Thoracic aorta (tissue), 2 donors: Measurements from ENCODE around the gene HOXD11. TPM values are rescaled to one million over a fixed set of nuclear protein-coding genes. Genes with fewer than 3 reads are reported as not detected.

Experiments used
- ATAC-seq: fragments of 150-250 bp; one replicate; pipeline ENCODE4 v1.8.0; 2017; ENCODE audit warnings: low read depth; ENCODE audit not compliant: insufficient number of reproducible peaks, low FRiP score
- DNase-seq: peaks from one replicate; pipeline ENCODE4 v3.0.0-alpha.2; 2020; ENCODE audit warnings: low spot score
- H3K27ac ChIP-seq, 2 donors: fragments of 200-600 bp; sonication (generic); 1 replicate in 1 of 2; 2 replicates in 1 of 2; pipeline ENCODE4 v1.5.1; 2016; ENCODE audit warnings: mild to moderate bottlenecking in 2 of 2, moderate library complexity in 2 of 2
- H3K27me3 ChIP-seq: fragments of 200-600 bp; sonication (generic); replicated peaks from 2 replicates; pipeline ENCODE4 v1.6.0; 2016; ENCODE audit warnings: mild to moderate bottlenecking; ENCODE audit not compliant: insufficient read depth
- H3K36me3 ChIP-seq: fragments of 200-600 bp; sonication (generic); one replicate; pipeline ENCODE4 v1.5.1; 2016
- H3K4me1 ChIP-seq, 2 donors: fragments of 200-600 bp; sonication (generic); 1 replicate in 1 of 2; 2 replicates in 1 of 2; pipeline versions ENCODE4 v1.5.1 to v1.6.0; 2016; ENCODE audit warnings: low read depth in 2 of 2, mild to moderate bottlenecking in 1 of 2; ENCODE audit not compliant: control insufficient read depth in 1 of 2
- H3K4me3 ChIP-seq: fragments of 200-600 bp; sonication (generic); 2 replicates; pipeline ENCODE4 v1.5.1; 2016; ENCODE audit warnings: mild to moderate bottlenecking
- H3K9me3 ChIP-seq: fragments of 200-600 bp; sonication (generic); 2 replicates; pipeline ENCODE4 v1.5.1; 2016
- CTCF ChIP-seq: fragments of 200-600 bp; sonication (generic); IDR thresholded peaks from one replicate; pipeline ENCODE4 v1.5.1; 2019; ENCODE audit warnings: antibody characterized with exemption
- total RNA-seq, 2 donors: library from RNA; depleted of rRNA; stranded (reverse); fragments of >200 nt; gene quantifications; one replicate each; pipeline versions ENCODE4 v1.1.0 to v1.2.3, GENCODE V29; 2016

HOXD11 gene
- total RNA-seq, 2 donors from 2014 or later, result not detected

DNA sequence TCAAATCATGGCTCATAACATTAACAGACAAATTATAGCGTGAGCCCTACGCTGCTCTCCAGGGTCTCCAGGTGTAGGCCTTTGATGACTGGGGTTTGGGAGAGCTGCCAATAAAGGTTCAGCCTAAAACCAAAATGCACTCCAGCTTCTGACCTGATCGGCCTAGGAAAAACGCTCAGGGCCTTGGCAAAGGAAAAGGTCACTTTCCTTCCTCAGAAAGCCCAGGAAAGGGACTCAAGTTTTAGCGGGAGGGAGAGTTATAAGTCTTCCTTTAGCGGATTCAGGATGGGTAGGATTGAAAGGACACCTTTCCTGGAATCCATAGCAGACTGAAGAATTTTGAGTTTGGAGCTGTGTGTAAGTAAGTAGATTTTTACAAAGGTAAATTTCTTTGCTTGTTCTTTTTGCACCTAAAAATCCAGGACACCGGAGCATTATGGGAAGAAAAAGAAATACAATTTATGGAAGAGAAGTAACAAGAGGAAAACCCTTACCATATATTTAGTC, 32.1 kb upstream of the HOXD11 start:
- Histone ChIP-seq H3K27ac (no peak overlapping the region), H3K27me3 (peaks cover 69% of the 10 kb centered on the region), H3K4me3 (no peak overlapping the region), H3K9me3 (no peaks in the 10 kb centered on the region), H3K4me1 (peaks cover 0 to 11% of the 10 kb centered on the region in 2 donors), H3K36me3 (no peaks in the 10 kb centered on the region)
- no peak for TF ChIP-seq CTCF
- DNase-seq (no peak), ATAC-seq (no peak)

DNA sequence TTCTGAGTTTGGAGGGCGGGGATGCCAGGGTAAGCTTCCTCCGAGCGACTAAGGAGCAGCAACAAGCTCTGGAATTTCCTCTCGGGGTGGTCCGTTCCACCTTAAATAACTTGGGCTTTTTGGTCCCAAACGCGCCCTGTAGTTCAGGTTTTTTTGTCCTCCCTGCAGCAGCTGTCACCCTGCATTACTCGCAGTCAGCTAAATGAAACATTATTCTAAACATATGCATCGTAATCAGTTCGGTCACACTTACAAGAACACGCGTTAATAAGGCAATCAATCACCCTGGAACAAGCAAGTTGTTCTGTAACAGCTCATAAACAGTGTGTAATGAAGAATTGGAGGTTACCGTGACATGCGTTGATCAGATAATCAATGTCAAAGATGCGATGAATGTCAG, 31.6 kb upstream of the HOXD11 start:
- TF ChIP-seq CTCF, result no peak
- H3K4me3 ChIP-seq, result no peak overlapping the region

DNA sequence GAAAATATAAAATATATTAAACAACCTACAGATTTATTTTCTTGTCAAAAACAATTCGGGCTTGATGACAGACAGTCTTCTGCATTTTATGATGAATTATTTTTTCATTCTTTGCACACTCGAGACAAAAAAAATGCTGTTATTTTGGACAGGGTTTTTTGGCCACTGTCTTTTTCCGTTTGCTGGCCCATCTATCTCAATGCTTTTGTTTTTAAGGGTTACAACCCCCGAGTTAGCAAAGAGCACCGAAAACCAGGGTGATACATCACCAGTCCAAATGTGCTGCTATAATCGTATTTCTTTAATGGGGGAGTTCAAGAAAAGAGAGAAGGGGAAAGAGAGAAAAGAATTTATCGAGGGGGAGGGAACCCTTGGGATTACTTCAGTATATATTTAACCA, 31.0 kb upstream of the HOXD11 start:
- peaks cover 69% of the 10 kb centered on the region for H3K27me3 ChIP-seq

More for the DNA sequence above, 31.6 kb upstream of the HOXD11 start:
- Histone ChIP-seq H3K9me3 (no peaks in the 10 kb centered on the region), H3K27me3 (peaks cover 69% of the 10 kb centered on the region), H3K36me3 (no peaks in the 10 kb centered on the region), H3K27ac (no peak overlapping the region), H3K4me1 (peaks cover 0 to 15% of the 10 kb centered on the region in 2 donors)
- no peak for DNase-seq
- ATAC-seq, result no peak

DNA sequence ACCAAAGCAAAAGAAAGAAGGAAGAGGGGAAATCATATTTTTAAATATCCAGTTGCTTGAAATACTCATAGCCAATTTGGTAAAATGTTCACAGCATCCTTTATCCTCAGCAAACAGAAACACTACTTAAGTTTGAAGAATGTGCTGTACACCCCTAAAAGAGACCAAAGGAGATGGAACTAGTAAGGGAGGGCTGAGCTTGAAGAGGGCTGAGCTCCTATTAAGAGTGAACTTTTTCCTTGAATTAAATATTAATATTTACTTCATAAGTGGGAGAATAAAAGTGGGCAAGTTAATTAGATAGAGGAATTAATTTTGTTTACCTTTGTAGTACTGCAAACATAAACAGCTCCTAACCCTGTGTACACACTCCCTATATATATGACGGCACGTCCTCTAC, 30.3 kb upstream of the HOXD11 start:
- no peak for TF ChIP-seq CTCF
- peaks cover 75% of the 10 kb centered on the region for H3K27me3 ChIP-seq
- ATAC-seq, result no peak

More for the DNA sequence above, 31.0 kb upstream of the HOXD11 start:
- no peaks in the 10 kb centered on the region for H3K9me3 ChIP-seq
- TF ChIP-seq CTCF, result no peak
- no peaks in the 10 kb centered on the region for H3K36me3 ChIP-seq
- H3K27ac ChIP-seq, result no peak overlapping the region
- DNase-seq (no peak), ATAC-seq (no peak)
- peaks cover 0 to 19% of the 10 kb centered on the region in 2 donors for H3K4me1 ChIP-seq
- no peak overlapping the region for H3K4me3 ChIP-seq

DNA sequence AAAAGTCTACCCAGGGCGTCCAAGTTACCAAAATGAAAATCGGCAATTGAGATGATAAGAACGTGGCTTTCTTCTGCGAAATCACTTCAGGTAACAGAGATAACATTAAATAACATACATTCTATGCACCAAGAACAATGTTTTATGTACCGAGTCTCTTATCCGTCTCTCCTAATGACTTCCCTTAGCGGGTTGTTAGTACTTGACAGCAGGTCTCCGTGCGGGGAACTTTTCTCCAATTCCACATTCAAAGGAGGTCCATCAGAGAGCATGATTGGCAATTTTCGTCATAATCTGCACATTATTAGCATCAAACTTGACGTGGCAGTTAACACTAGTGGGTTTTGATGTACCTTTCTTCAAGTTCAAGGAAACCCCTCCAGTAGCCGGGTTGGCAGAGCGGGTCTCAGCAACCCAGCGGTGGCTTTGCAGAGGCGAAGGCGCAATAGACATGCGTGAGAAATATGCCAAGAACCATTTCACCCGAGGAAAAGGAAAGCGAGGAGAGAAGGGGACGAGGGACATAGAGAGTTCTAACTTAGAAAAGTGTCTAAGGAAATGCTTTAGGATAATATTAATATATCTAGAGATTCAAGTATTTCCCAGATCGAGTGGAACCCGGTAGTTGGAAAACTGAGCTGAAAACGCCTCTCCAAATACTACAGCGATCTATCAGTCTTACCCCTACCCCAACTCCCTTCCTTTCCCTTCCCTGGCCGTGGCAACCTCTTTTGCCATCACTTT, 28.4 kb upstream of the HOXD11 start:
- TF ChIP-seq CTCF, result no peak
- Histone ChIP-seq H3K4me3 (no peak overlapping the region), H3K9me3 (no peaks in the 10 kb centered on the region), H3K4me1 (peaks cover 0 to 19% of the 10 kb centered on the region in 2 donors), H3K27me3 (peaks cover 77% of the 10 kb centered on the region), H3K36me3 (no peaks in the 10 kb centered on the region), H3K27ac (no peak overlapping the region)
- DNase-seq, result no peak
- ATAC-seq, result no peak

More for the DNA sequence above, 30.3 kb upstream of the HOXD11 start:
- no peak for DNase-seq
- H3K4me3 ChIP-seq, result no peak overlapping the region
- H3K4me1 ChIP-seq, result peaks cover 0 to 19% of the 10 kb centered on the region in 2 donors
- H3K27ac ChIP-seq, result no peak overlapping the region
- H3K36me3 ChIP-seq, result no peaks in the 10 kb centered on the region
- no peaks in the 10 kb centered on the region for H3K9me3 ChIP-seq
